Peyer's patch (tissue), 4 donors: Measurements from ENCODE around the gene GRIPAP1. TPM values are rescaled to one million over a fixed set of nuclear protein-coding genes. Genes with fewer than 3 reads are reported as not detected.

Source experiments
- DNase-seq, 3 donors: peaks; one replicate each; pipeline ENCODE4 v3.0.0-alpha.2; 2017 to 2019
- H3K27ac ChIP-seq, 4 donors: fragments of 200-600 bp; sonication (generic); one replicate each; pipeline ENCODE4 v1.5.1; 2016 to 2019
- H3K27me3 ChIP-seq, 2 donors: fragments of 200-600 bp; sonication (generic); one replicate each; pipeline ENCODE4 v1.5.1; 2019
- H3K36me3 ChIP-seq, 3 donors: fragments of 200-600 bp; sonication (generic); one replicate each; pipeline ENCODE4 v1.5.1; 2016 to 2019
- H3K4me1 ChIP-seq, 4 donors: fragments of 200-600 bp; sonication (generic); one replicate each; pipeline ENCODE4 v1.5.1; 2016 to 2019
- H3K4me3 ChIP-seq, 4 donors: fragments of 200-600 bp; sonication (generic); 1 replicate in 3 of 4; 2 replicates in 1 of 4; pipeline ENCODE4 v1.5.1; 2016 to 2019; ENCODE audit warnings: mild to moderate bottlenecking in 1 of 4
- H3K9me3 ChIP-seq, 4 donors: fragments of 200-600 bp; sonication (generic); one replicate each; pipeline ENCODE4 v1.5.1; 2016 to 2019; ENCODE audit warnings: mild to moderate bottlenecking in 1 of 4
- POLR2A ChIP-seq, 2 donors: fragments of 450-650 bp; IDR thresholded peaks; one replicate each; pipeline ENCODE4 v1.5.1; 2017; ENCODE audit warnings: antibody characterized with exemption in 2 of 2, mild to moderate bottlenecking in 2 of 2, moderate library complexity in 2 of 2
- total RNA-seq, 4 donors: library from RNA; depleted of rRNA; stranded (reverse); fragments of >200 nt; gene quantifications; one replicate each; pipeline ENCODE4 v1.1.0, GENCODE V29; 2016
- TF ChIP-seq, protein P1 (sequence below), 6 experiments: fragments of 450-650 bp in 4 of 6; fragments of 200-600 bp in 2 of 6; sonication (generic) in 1 of 6; IDR thresholded peaks; one replicate each; pipeline ENCODE4 v1.5.1; 2017 to 2019; ENCODE audit warnings: antibody characterized with exemption in 6 of 6, mild to moderate bottlenecking in 3 of 6, moderate library complexity in 1 of 6

The GRIPAP1 gene
- total RNA-seq, 4 donors from 2014 or later, result 32.4 to 139 (median 70.9) TPM

DNA sequence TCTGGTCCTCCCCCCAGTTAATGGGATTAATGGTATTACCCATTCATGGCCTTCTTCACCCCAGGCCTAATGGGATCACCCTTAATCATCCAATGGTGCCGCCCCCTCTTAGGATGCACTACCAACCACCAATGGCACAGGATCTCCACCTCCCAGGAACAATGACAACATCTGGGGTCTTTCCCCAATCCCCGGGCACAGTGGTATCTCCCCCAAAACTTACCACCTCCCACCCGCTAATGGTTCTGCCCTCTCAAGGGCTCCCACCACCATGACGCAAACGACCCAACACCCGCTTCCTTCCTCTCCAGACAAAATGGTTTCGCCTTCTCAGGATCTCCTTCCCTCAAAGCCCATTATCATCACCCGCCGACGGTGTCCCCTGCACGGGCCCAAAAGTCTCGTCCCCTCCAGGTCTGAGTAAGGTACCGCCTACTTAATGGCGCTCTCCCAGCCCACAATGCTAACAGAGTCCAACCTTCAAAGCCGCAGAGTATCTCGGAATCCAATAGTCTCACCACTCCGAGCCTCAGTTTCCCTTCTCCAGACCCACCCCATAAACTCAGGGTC is 458 bp downstream of the GRIPAP1 start:
- Histone ChIP-seq H3K27ac (peak overlapping the region; percentile 78 to 90 (median 82)), H3K4me3 (peak overlapping the region; percentile 57 to 72 (median 70)), H3K4me1 (peaks cover 0 to 7% (median 0%) of the 10 kb centered on the region in 4 donors), H3K36me3 (peaks cover 0 to 18% (median 0%) of the 10 kb centered on the region in 3 donors), H3K27me3 (no peaks in the 10 kb centered on the region), H3K9me3 (no peaks in the 10 kb centered on the region)
- no peak for TF ChIP-seq POLR2A (IDR thresholded peaks at IDR 0.05)
- TF ChIP-seq, protein P1, sequence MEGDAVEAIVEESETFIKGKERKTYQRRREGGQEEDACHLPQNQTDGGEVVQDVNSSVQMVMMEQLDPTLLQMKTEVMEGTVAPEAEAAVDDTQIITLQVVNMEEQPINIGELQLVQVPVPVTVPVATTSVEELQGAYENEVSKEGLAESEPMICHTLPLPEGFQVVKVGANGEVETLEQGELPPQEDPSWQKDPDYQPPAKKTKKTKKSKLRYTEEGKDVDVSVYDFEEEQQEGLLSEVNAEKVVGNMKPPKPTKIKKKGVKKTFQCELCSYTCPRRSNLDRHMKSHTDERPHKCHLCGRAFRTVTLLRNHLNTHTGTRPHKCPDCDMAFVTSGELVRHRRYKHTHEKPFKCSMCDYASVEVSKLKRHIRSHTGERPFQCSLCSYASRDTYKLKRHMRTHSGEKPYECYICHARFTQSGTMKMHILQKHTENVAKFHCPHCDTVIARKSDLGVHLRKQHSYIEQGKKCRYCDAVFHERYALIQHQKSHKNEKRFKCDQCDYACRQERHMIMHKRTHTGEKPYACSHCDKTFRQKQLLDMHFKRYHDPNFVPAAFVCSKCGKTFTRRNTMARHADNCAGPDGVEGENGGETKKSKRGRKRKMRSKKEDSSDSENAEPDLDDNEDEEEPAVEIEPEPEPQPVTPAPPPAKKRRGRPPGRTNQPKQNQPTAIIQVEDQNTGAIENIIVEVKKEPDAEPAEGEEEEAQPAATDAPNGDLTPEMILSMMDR (IDR thresholded peaks at IDR 0.05), result no peak
- peak in 2 of 3 donors; percentile 28 to 53 for DNase-seq

DNA sequence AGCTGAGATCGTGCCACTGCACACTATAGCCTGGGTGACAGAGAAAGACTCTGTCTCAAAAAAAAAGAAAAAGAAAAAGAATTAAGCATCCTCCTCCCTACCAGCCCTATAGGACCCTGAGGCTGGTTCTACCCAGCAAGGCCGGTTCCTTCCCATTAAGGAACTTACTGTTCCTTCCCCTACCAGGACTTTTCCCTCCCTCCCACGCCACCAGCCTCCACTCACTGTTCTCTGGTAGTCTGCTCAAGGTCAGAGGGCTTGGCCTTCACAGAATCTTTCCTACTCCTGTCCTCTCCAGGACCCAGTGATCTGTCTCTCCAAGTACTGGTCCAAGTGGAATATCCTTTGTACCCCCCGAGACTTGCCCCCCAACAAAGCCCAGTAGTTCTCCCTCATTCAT is 1.4 kb downstream of the GRIPAP1 start:
- no peak for DNase-seq
- no peaks in the 10 kb centered on the region for H3K27me3 ChIP-seq
- no peak overlapping the region for H3K27ac ChIP-seq
- peaks cover 0 to 7% (median 0%) of the 10 kb centered on the region in 4 donors for H3K4me1 ChIP-seq
- peaks cover 0 to 24% (median 0%) of the 10 kb centered on the region in 3 donors for H3K36me3 ChIP-seq
- H3K4me3 ChIP-seq, result no peak overlapping the region
- TF ChIP-seq, protein P1 (IDR thresholded peaks at IDR 0.05), result no peak
- TF ChIP-seq POLR2A (IDR thresholded peaks at IDR 0.05), result no peak
- no peaks in the 10 kb centered on the region for H3K9me3 ChIP-seq

DNA sequence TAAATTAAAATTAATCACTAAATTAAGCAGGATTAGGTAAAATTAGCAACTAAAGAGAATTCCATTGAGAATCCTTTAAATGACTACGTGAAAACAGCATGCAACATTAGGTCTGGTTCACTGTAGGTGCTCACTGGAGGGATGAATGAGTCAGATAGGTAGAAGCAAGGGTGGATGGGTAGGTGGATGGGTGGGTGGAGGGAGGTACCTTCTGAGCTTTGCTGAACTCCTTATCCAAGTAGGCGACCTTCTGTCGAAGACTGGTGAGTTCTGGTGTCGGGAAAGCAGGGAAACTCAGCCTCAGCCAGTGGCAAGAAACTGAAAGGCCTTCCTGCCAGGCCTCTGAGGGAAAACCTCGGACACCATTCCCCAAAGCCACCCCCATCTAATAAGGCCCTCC is 3.0 kb downstream of the GRIPAP1 start:
- peaks cover 0 to 24% (median 0%) of the 10 kb centered on the region in 3 donors for H3K36me3 ChIP-seq
- H3K27me3 ChIP-seq, result no peaks in the 10 kb centered on the region
- no peak overlapping the region for H3K27ac ChIP-seq
- H3K9me3 ChIP-seq, result no peaks in the 10 kb centered on the region
- DNase-seq, result no peak
- H3K4me3 ChIP-seq, result no peak overlapping the region
- TF ChIP-seq POLR2A (IDR thresholded peaks at IDR 0.05), result no peak
- TF ChIP-seq, protein P1 (IDR thresholded peaks at IDR 0.05), result no peak
- peaks cover 0 to 7% (median 0%) of the 10 kb centered on the region in 4 donors for H3K4me1 ChIP-seq

DNA sequence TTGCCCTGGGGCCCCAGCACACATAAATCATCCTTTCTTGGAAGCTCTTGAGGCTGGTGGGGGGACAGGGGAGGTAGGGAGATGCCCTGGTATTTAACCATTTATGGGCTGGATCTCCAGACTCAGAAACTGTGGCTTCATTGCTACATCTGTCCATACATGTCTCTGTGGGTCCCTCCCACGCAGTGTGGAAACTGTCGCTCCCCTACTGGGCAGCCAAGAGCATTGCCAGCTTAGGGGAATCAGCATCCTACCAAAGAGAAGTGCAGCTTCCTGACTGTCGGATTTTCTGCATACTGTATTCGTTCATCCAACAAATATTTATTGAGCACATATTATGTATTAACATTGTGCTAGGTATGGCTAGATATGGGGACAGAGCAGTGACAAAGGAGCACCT is 3.7 kb downstream of the GRIPAP1 start:
- no peaks in the 10 kb centered on the region for H3K9me3 ChIP-seq
- no peak for DNase-seq
- H3K27ac ChIP-seq, result no peak overlapping the region
- H3K4me1 ChIP-seq, result peaks cover 0 to 7% (median 0%) of the 10 kb centered on the region in 4 donors
- TF ChIP-seq, protein P1 (IDR thresholded peaks at IDR 0.05), result no peak
- TF ChIP-seq POLR2A (IDR thresholded peaks at IDR 0.05), result no peak
- no peak overlapping the region for H3K4me3 ChIP-seq
- peaks cover 0 to 24% (median 0%) of the 10 kb centered on the region in 3 donors for H3K36me3 ChIP-seq
- H3K27me3 ChIP-seq, result no peaks in the 10 kb centered on the region

DNA sequence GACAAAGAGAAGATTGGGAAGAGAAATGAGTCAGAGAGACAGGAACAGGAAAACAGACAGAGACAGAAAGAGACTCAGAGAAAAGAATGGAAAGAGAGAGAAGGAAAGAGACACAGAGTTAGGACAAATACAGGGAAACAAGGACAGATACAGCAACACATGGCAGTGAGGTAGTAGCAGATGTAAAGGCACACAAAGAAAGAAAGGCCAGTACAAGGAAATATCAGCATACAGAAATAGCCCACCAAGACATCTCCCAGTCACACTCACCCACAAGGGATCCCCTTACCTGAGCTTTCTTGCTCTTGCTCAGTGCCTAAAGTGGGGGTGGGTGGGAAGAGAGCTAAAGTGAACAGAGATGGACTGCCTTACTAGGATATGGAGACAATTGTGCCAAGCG is 4.2 kb downstream of the GRIPAP1 start:
- no peak for TF ChIP-seq POLR2A (IDR thresholded peaks at IDR 0.05)
- TF ChIP-seq, protein P1 (IDR thresholded peaks at IDR 0.05), result no peak

More for the DNA sequence above, 4.2 kb downstream of the GRIPAP1 start:
- H3K27ac ChIP-seq, result no peak overlapping the region
- H3K36me3 ChIP-seq, result peaks cover 0 to 24% (median 0%) of the 10 kb centered on the region in 3 donors
- no peak overlapping the region for H3K4me3 ChIP-seq
- peaks cover 0 to 7% (median 0%) of the 10 kb centered on the region in 4 donors for H3K4me1 ChIP-seq
- no peaks in the 10 kb centered on the region for H3K9me3 ChIP-seq
- no peaks in the 10 kb centered on the region for H3K27me3 ChIP-seq
- no peak for DNase-seq
